Neural progenitor cell (in vitro differentiated cells): ENCODE results near the gene COL4A4.

Experiments
- EZH2 ChIP-seq: fragments of 200-600 bp; sonication (generic); IDR thresholded peaks from 2 replicates; pipeline ENCODE4 v1.6.1; 2017; ENCODE audit warnings: antibody characterized with exemption, mild to moderate bottlenecking, moderate library complexity
- EZH2phosphoT487 ChIP-seq: fragments of 200-600 bp; sonication (generic); IDR thresholded peaks from 2 replicates; pipeline ENCODE4 v1.6.1; 2017; ENCODE audit warnings: antibody characterized with exemption
- TF ChIP-seq, protein P1 (sequence below): fragments of 200-600 bp; sonication (generic); IDR thresholded peaks from 2 replicates; pipeline ENCODE4 v1.5.1; 2017; ENCODE audit warnings: antibody characterized with exemption, mild to moderate bottlenecking

DNA sequence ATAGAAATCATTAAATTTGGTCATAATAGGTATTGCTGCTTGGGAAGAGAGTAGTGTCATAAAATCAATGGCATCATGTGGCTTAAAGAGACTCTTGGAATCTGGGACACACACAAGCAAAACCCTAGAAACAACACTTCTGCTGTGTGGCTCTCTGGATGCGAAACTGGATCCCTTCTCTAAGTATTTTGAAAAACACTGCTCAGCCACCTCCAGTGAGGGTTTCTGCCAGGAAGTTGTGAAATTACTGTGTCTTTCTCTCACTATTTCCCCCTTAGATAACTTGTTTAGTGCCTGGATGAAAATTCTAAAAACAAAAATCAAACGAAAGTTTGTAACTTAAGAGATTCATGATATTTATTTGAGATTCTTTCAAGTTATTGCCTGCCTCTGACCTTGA lies 164.3 kb downstream of the COL4A4 start:
- TF ChIP-seq, protein P1, sequence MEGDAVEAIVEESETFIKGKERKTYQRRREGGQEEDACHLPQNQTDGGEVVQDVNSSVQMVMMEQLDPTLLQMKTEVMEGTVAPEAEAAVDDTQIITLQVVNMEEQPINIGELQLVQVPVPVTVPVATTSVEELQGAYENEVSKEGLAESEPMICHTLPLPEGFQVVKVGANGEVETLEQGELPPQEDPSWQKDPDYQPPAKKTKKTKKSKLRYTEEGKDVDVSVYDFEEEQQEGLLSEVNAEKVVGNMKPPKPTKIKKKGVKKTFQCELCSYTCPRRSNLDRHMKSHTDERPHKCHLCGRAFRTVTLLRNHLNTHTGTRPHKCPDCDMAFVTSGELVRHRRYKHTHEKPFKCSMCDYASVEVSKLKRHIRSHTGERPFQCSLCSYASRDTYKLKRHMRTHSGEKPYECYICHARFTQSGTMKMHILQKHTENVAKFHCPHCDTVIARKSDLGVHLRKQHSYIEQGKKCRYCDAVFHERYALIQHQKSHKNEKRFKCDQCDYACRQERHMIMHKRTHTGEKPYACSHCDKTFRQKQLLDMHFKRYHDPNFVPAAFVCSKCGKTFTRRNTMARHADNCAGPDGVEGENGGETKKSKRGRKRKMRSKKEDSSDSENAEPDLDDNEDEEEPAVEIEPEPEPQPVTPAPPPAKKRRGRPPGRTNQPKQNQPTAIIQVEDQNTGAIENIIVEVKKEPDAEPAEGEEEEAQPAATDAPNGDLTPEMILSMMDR = no peak
- TF ChIP-seq EZH2 (no peak), EZH2phosphoT487 (no peak)
